Measurements from ENCODE around the gene PLCB1.

- TF ChIP-seq, protein P1, sequence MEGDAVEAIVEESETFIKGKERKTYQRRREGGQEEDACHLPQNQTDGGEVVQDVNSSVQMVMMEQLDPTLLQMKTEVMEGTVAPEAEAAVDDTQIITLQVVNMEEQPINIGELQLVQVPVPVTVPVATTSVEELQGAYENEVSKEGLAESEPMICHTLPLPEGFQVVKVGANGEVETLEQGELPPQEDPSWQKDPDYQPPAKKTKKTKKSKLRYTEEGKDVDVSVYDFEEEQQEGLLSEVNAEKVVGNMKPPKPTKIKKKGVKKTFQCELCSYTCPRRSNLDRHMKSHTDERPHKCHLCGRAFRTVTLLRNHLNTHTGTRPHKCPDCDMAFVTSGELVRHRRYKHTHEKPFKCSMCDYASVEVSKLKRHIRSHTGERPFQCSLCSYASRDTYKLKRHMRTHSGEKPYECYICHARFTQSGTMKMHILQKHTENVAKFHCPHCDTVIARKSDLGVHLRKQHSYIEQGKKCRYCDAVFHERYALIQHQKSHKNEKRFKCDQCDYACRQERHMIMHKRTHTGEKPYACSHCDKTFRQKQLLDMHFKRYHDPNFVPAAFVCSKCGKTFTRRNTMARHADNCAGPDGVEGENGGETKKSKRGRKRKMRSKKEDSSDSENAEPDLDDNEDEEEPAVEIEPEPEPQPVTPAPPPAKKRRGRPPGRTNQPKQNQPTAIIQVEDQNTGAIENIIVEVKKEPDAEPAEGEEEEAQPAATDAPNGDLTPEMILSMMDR (conservative IDR thresholded peaks at IDR 0.05), result no peak
- TF ChIP-seq ZFX (IDR thresholded peaks at IDR 0.05), result no peak
Observed at GRCh38 chr20:8879669-8880068, 747.6 kb downstream of the PLCB1 start.
